Activated gamma-delta T cell (primary cell): ENCODE data around the gene PDPR.
A peak's percentile ranks its signal among the peaks of the same experiment; 100 is the strongest.
"Not testable (repeated sequence)": the region's sequence is repeated elsewhere in the genome, so short reads cannot be mapped to it uniquely, and the experiment has no call there.

Experiments
- DNase-seq: peaks from one replicate; lab custom pipeline; 2025; lab: John Stamatoyannopoulos, UW
- total RNA-seq, 2 donors: gene quantifications; one replicate each; lab custom pipeline; 2026; lab: John Stamatoyannopoulos, UW

The PDPR gene
- 76.8 to 128 reads per million in 2 donors for total RNA-seq

- peak; percentile 95 for DNase-seq
These were observed at the start of gene PDPR for GRCh38 chr16:70113982-70114826. Gene PDPR, plus strand, starts transcription at chr16:70114332. Its CDS starts 6,161 bp downstream, at chr16:70120493.

- peak; percentile 49 for DNase-seq
These were observed 49.2 kb upstream of the PDPR start for GRCh38 chr16:70064841-70065370.

GRCh38 chr16:70065376-70065745, 48.8 kb upstream of the PDPR start:
- peak; percentile 24 for DNase-seq

- DNase-seq: peak; percentile 91
These were observed 48.1 kb upstream of the PDPR start for GRCh38 chr16:70065746-70066658.

GRCh38 chr16:70066751-70067150, 47.4 kb upstream of the PDPR start:
- not testable (repeated sequence) for DNase-seq

- not testable (repeated sequence) for DNase-seq
These were observed 35.1 kb upstream of the PDPR start for GRCh38 chr16:70079081-70079480.

GRCh38 chr16:70081219-70081618, 32.9 kb upstream of the PDPR start:
- DNase-seq: not testable (repeated sequence)

GRCh38 chr16:70083931-70084330, 30.2 kb upstream of the PDPR start:
- DNase-seq: not testable (repeated sequence)

GRCh38 chr16:70088160-70088559, 26.0 kb upstream of the PDPR start:
- DNase-seq: not testable (repeated sequence)

GRCh38 chr16:70088877-70089276, 25.3 kb upstream of the PDPR start:
- not testable (repeated sequence) for DNase-seq

- DNase-seq: not testable (repeated sequence)
These were observed 24.8 kb upstream of the PDPR start for GRCh38 chr16:70089289-70089688.

GRCh38 chr16:70091104-70091503, 23.0 kb upstream of the PDPR start:
- not testable (repeated sequence) for DNase-seq

- DNase-seq: not testable (repeated sequence)
These were observed 20.0 kb upstream of the PDPR start for GRCh38 chr16:70094096-70094495.

- DNase-seq: not testable (repeated sequence)
These were observed 4.4 kb upstream of the PDPR start for GRCh38 chr16:70109583-70110279.

GRCh38 chr16:70112162-70112561, 2.0 kb upstream of the PDPR start:
- not testable (repeated sequence) for DNase-seq

- DNase-seq: not testable (repeated sequence)
These were observed 542 bp upstream of the PDPR start for GRCh38 chr16:70113599-70113981.

GRCh38 chr16:70118354-70118753, 4.2 kb downstream of the PDPR start:
- DNase-seq: not testable (repeated sequence)

GRCh38 chr16:70118776-70119175, 4.6 kb downstream of the PDPR start:
- not testable (repeated sequence) for DNase-seq

- DNase-seq: not testable (repeated sequence)
These were observed 6.3 kb downstream of the PDPR start for GRCh38 chr16:70120398-70120797.

GRCh38 chr16:70123822-70124221, 9.7 kb downstream of the PDPR start:
- DNase-seq: not testable (repeated sequence)

GRCh38 chr16:70126226-70126625, 12.1 kb downstream of the PDPR start:
- not testable (repeated sequence) for DNase-seq
